NCI-H1092 (cell line): ENCODE data around the gene DCAF11.
"Not testable (repeated sequence)": the region's sequence is repeated elsewhere in the genome, so short reads cannot be mapped to it uniquely, and the experiment has no call there.

Experiments used
- DNase-seq: peaks from one replicate; lab custom pipeline; 2025; lab: John Stamatoyannopoulos, UW

The DCAF11 gene

GRCh38 chr14:24096545-24097181, 17.9 kb upstream of the DCAF11 start:
- DNase-seq, result no peak

GRCh38 chr14:24098229-24098926, 16.2 kb upstream of the DCAF11 start:
- DNase-seq, result no peak

- DNase-seq, result peak; percentile 43
Measured at GRCh38 chr14:24098927-24099813, 15.4 kb upstream of the DCAF11 start.

GRCh38 chr14:24100197-24100981, 14.2 kb upstream of the DCAF11 start:
- DNase-seq, result no peak

GRCh38 chr14:24100982-24101494, 13.5 kb upstream of the DCAF11 start:
- DNase-seq, result no peak

- no peak for DNase-seq
Measured at GRCh38 chr14:24102357-24103048, 12.1 kb upstream of the DCAF11 start.

- no peak for DNase-seq
Measured at GRCh38 chr14:24103451-24103850, 11.1 kb upstream of the DCAF11 start.

GRCh38 chr14:24105609-24106239, 8.9 kb upstream of the DCAF11 start:
- not testable (repeated sequence) for DNase-seq

- DNase-seq, result no peak
Measured at GRCh38 chr14:24106672-24107271, 7.8 kb upstream of the DCAF11 start.

- DNase-seq, result no peak
Measured at GRCh38 chr14:24108336-24108874, 6.2 kb upstream of the DCAF11 start.

- no peak for DNase-seq
Measured at GRCh38 chr14:24110060-24110459, 4.5 kb upstream of the DCAF11 start.

GRCh38 chr14:24110523-24110922, 4.1 kb upstream of the DCAF11 start:
- DNase-seq, result no peak

- DNase-seq, result peak; percentile 51
Measured at GRCh38 chr14:24113379-24113800, 1.2 kb upstream of the DCAF11 start.

GRCh38 chr14:24113801-24114531, 611 bp upstream of the DCAF11 start:
- DNase-seq, result peak; percentile 91

GRCh38 chr14:24115422-24116127, 998 bp downstream of the DCAF11 start:
- DNase-seq, result no peak

- no peak for DNase-seq
Measured at GRCh38 chr14:24116128-24116814, 1.7 kb downstream of the DCAF11 start.

- DNase-seq, result no peak
Measured at GRCh38 chr14:24117179-24117578, 2.6 kb downstream of the DCAF11 start.

GRCh38 chr14:24119691-24120090, 5.1 kb downstream of the DCAF11 start:
- no peak for DNase-seq
